CD4-positive, alpha-beta T cell treated with Interleukin-15 for 4 hours (primary cell): ENCODE measurements around the gene ADGRB3.
"Not testable (repeated sequence)": the region's sequence is repeated elsewhere in the genome, so short reads cannot be mapped to it uniquely, and the experiment has no call there.

Experiments used
- DNase-seq: peaks from one replicate; pipeline ENCODE4 v3.0.0-alpha.2; 2020; ENCODE audit warnings: low spot score

The ADGRB3 gene

DNA sequence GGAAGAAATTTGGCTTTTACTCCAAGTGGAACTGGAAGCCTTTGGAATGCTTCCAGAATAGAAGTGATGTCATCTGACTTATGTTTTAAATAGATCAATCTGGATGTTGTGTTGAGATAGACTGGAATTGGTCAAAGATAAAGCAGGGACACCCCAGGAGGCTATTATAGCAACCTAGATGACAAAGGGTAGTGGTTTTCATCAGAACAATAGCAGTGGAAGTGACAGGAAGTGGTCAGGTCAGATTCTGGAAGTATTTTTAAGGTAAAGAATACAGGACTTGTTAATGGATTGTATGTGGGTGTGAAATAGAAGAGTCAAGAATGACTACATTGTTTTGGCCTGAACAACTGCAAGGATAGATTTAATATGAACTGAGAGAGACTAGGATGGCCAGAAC is 191.4 kb downstream of the ADGRB3 start:
- no peak for DNase-seq

DNA sequence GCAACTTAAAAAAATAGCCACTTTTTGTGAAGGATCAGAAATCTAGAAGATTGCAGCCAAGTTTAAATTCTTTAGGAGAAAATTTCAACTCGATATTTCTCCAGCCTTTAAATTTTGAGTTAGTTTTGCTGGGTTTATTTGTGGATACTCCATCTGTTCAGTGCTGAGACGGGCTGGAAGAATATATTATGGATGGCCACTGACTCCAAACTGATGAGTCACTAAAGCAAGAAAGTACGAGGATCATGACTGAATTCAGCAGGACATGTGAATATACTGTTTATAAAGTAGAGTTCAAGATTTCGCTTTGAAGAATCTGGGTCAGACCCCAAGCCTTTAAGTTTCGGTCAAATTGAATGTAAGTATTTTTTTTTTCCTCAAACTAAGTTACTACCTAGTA is 199.5 kb downstream of the ADGRB3 start:
- no peak for DNase-seq

DNA sequence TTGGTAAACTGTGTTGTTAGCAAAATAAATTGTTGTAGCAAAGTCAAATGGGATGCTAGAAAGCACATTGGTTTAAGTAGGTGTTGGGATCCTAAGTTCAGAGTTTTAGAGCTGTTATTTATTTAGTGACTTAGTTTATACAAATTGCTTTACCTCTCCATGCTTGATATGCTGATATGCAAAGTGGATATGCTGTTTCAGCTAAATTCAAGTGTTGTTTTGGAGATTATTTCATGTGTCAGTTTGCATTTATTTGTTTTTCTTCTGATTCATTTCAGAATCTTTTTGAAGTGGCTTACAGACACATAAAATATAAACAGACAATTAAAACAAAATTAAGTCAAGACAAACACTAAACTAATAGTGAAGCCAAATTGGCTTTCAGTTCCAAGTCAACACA is 203.5 kb downstream of the ADGRB3 start:
- DNase-seq = no peak

DNA sequence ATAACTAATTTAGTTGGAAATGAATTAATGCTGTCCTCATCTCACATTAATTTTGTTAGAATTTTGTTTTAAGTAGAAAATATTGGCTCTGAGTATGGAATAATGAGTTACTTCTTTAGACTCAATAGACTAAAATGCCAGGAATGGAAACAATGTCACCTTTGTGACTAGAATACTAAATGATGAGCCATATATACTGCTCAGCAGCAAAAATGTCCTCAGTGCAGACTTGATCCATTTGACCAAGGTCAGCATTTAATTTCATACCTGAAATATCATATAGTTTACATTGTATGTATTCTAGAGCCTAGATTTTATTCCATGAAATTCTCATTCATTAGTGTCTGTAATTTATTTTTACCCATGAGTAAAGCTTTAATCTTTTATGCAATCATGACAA is 217.7 kb downstream of the ADGRB3 start:
- DNase-seq = no peak

DNA sequence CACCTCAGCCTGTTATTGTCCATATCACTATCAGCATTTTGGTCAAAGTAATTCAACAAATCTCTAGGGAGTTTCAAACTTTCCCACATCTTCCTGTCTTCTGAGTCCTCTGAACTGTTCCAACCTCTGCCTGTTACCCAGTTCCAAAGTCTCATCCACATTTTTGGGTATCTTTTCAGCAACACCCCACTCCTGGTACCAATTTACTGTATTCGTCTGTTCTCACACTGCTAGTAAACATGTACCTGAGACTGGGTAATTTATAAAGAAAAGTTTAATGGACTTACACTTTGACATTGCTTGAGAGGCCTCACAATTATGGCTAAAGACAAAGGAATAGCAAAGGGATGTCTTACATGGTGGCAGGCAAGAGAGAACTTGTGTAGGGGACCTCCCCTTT is 224.2 kb downstream of the ADGRB3 start:
- no peak for DNase-seq

DNA sequence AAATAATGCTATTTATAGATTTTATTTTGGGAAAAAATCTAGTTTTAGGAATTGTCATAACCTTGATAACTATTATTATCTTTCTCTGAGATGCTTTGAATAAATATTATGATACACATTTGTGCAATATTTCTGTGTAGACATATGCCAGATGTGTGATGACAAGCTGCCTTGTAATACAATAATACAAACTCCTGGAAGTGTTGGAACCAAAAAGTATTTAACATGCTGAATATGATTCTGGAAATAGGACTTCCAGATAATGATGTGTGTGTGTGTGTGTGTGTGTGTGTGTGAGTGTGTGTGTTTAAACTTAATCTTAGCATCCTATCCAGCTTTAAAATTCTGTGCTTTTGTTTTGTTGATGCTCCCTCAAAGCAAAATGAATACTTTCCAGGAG is 233.6 kb downstream of the ADGRB3 start:
- DNase-seq = no peak

DNA sequence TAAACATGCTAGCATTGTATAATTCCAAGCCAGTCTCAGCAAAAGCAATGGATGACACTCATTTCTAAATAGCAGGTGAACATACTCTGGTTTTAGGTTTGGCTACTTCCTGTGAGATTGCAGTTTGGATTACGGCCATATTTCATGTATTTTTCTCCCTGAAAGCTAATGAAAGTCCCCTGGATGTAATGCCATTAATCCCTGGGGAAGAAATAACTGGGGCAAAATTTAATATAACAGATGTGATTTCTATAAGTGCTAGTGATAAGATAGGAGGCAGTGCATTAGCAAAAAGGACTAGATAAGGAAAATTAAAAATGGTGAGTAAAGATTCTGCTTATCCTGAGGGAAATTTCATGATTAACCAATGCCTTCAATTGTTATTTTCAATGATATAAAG is 238.2 kb downstream of the ADGRB3 start:
- no peak for DNase-seq

DNA sequence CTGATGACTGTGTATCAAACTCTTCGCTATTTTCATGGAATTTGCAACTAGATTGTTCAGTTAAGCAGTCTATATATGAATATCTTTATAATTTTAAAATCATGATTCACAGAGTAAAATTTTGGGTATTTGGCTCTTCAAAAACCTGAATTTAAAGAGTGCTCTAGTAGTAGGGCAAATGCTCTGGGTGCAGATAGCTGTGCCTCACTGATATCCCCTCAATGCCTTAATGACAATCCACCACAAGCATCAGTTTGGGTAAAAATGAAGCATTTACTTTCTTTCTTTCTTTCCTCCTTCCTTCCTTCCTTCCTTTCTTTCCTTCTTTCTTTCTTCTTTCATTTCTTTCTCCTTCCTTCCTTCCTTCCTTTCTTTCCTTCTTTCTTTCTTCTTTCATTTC is 239.7 kb downstream of the ADGRB3 start:
- DNase-seq = no peak

DNA sequence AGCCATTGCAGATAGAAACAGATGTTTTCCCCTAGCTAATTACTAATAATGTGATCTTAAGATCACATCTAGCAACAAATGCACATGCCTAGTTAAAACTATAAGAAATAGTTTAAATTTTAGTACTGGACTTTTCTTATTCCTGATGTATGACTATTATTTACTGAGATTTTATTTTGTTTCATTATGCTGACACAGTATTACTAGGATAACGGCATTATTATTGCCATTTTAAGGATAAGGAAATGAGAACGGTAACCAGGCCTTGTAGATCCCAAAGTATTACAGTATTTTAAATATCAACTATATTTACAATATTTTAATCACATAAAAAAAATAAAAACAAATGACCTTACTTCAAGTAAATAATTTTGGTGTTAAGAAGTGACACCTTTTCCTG is 240.3 kb downstream of the ADGRB3 start:
- DNase-seq = no peak

DNA sequence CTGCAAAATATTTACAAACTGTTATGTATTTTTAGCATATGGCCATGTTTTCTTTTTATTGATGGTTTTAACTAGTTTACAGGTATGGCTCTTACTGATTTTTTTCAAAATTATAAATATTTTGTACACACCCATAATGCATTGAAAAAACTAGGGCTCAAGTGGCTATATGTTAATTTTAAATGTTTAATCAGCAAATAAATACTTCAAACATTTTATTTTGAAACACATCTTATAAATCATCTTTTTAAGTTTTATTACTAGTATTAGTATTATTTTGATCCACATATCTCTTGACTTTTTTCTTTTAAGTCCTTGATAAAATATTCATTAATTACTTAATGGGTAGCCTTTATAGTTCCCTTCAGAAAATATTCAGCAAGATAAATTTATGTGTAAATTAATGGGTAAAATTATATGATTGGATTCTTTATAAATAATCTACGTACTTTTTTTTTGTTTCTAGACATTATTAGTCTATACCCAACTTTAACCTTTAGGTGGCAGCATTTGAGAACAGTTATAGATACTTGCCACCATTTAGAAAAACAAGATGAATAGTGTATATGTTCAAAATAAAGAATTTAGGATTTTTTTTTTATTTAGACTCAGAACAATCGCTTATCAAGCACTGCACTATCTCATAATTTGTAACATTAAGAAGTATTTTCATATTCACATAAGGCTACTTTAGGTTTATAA is 241.9 kb downstream of the ADGRB3 start:
- DNase-seq = no peak

DNA sequence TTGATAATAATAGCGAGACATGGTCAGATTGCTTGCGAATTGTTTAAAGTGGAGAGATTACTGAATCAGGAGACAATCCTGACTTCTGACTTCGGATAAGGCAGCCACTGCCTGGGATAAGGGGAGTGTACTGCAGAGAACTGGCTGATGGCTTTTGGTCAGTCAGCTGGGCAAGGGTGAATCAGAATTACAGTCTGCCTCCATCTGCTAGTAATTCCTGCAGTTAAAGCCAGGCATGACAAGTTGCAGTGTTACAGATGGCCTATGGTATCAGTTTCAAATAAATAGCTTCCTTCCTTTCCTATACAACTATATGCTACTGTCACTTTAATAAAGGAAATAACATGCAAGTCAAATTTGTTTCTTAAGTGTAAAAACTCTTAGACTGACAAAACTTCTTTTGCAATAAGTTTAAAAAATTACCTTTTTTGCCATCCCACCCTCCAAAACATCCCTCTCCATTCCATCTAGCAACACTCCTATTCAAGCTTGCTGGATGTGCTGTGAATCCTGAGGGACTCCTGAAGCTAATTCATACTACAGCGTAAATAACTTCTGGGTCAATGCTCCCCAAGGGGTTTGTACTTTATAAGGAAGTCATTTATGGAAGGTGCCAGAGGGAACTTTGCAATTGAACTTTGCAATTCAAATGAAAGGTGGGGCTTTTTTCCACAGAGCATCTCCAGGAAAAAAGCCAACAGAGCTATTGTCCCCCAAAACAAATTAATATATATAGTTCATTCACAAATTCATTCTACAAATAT is 245.2 kb downstream of the ADGRB3 start:
- DNase-seq = no peak

DNA sequence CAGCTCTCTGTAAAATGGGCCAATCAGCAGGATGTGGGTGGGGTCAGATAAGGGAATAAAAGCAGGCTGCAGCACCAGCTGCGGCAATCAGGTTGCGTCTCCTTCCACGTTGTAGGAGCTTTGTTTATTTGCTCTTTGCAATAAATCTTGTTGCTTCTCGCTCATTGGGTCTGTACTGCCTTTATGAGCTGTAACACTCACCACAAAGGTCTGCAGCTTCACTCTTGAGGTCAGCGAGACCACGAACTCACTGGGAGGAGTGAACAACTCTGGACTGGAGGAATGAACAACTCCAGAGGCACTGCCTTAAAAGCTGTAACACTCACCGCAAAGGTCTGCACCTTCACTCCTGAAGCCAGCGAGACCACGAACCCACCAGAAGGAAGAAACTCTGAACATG is 248.2 kb downstream of the ADGRB3 start:
- not testable (repeated sequence) for DNase-seq

DNA sequence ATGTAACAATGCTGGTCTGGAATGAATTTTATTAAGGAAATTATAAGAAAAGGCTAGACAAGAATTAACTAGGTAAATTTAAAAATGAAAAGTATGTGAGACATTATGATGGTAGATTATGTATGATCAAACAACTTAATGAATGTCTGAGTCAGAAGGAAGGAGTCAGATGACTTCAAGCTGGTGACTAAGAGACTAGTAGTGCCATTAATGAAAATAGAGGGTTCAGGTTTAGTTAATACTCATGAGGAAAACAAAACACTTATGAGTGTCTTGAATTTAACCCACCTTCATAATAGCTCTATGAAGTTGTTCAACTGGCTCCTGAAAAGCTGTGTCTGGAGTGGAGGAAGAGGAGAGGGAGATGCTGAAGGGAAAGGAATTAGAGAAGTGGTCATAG is 256.3 kb downstream of the ADGRB3 start:
- no peak for DNase-seq

DNA sequence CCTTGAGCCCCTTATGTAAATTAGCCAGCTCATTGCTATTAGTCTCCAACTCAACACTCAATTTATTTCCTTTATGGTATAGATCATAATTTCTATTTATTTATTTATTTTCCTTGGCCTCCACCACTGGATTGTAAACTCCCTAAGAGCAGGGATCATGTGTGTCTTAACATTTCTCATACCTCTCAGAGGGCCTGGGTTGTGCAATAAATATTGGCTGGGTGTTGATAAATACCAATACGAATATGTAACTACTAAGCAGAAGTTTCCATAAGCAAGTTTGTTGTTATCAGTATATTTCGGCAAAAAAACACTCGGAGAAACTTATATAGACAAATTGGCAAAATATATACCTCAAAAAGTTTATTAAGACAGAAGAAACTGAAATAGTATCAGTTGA is 257.4 kb downstream of the ADGRB3 start:
- no peak for DNase-seq

DNA sequence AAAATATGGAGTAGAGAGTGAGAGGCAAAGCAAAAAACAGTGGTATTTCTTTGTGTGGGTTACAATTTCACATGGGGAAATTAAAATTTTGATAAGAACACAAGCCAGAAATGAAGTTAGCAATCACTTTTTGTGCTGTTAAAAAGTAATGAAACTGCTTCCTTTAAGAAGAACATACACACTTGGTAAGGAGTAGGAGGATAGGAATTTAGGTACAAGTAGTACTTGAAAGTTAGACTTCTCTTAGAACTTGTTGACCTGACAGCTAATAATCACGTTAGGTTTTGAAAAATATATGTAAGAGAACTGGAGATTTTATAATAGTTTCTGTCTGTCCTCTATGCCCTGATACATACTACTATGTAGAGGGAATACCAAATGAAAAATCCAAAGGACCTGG is 260.8 kb downstream of the ADGRB3 start:
- DNase-seq = no peak

DNA sequence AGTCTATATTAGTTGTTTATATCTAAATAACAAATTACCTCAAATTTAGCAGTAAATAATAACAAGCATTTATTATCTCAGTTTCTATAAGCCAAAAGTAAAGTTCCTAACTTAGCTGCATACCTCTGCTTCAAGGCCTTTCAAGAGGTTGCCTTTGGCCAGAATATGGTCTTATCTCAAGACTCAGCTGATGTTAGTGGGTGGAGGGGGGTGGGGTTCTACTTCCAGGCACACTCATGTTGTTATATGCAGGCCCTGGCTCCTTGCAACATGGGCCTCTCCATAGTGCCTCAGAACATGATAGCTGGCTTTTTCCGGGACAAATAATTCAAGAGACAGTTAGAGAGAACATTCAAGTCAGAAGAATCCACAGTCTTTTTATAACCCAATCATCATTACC is 266.0 kb downstream of the ADGRB3 start:
- no peak for DNase-seq

DNA sequence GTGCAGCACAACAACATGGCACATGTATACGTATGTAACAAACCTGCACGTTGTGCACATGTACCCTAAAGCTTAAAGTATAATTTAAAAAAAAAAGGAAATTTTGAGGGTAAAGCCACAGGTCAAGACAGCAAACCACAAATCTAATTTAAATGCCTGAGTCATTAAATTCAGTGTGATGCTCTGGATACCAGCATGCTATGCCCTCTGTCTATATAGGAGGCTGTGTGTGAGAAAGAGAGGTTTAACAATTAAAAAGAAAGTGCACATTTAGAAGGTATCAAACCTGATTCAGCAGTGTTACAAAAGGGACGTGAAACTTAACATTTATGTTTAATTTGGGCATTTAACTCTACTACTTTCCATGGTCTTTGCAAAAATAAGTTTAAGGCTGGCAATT is 276.3 kb downstream of the ADGRB3 start:
- DNase-seq = no peak

DNA sequence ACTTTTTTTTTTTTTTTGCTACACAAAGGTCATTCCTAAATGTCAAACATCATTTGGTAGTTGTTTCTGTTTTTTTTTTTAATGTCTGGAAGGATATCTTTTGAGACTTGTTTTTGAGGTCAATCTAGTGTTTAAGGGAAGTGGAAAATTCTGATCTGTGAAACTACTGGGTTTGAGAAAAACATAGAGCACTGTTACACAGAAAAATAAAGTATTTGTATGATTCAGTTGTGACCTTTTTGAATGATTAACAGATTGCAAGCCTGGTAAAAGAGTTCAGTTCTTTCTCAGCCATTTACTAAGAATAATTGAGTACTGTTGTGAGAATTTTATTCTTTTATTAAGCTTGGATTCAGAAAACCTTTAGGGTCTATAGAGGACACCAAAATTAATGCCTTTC is 276.7 kb downstream of the ADGRB3 start:
- no peak for DNase-seq

DNA sequence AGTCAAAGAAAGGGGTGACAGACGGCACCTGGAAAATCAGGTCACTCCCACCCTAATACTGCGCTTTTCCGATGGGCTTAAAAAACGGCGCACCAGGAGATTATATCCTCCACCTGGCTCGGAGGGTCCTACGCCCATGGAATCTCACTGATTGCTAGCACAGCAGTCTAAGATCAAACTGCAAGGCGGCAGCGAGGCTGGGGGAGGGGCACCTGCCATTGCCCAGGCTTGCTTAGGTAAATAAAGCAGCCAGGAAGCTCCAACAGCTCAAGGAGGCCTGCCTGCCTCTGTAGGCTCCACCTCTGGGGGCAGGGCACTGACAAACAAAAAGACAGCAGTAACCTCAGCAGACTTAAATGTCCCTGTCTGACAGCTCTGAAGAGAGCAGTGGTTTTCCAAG is 277.7 kb downstream of the ADGRB3 start:
- not testable (repeated sequence) for DNase-seq

DNA sequence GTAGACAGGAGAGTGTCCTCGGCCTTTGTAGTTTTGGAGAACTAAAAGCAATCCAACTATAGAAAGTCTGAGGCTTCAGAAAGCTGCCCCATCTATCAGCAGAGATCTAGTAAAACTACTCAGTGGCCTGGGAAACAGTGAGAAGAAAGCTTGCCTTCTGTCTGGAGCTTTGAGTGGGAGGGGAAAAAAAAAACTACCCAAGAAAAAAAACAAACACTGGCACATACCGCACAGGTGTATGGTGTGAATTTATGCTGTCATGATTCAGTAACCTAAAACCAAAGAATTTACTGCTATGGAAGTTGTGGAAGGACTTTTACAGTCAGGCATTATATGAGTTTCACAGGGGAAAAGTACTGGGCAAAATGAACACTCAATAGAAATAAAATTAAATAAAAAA is 280.5 kb downstream of the ADGRB3 start:
- no peak for DNase-seq

DNA sequence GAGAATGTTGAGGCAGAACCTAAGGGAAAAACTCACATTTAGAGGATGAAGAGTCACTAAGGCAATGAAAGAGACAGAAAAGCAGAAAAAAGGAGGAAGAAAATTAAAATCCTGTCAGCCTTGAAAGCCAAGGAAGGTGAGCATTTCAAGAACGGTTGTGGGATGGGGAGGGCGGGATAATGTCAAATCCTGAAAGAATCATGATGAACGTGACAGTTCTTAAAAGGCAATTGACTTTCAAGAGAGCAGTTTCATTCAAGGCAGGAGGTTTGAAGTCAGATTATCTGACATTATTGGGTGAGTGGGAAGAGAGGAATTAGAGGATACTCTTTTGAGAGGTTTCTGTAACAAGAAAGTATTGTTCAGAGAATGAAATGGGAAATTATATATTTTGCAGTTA is 284.5 kb downstream of the ADGRB3 start:
- DNase-seq = no peak

DNA sequence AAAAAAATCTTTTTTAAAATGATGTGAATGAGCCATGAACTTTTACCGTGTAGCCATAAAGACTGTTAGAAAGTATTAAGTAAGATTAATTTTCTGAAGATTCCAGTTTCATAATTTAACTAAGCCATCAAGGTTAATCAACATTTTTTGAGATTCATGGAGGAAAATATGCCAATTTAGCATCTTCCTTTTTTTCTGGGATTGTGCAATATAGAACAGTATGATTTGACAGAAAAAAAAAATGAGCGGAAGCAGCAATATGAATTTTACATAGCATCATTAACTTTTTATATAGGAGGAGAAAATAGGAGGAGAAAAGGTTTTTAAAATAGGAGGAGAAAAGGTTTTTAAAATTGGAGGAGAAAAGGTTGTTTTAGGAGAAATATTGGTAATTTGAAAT is 306.3 kb downstream of the ADGRB3 start:
- no peak for DNase-seq

DNA sequence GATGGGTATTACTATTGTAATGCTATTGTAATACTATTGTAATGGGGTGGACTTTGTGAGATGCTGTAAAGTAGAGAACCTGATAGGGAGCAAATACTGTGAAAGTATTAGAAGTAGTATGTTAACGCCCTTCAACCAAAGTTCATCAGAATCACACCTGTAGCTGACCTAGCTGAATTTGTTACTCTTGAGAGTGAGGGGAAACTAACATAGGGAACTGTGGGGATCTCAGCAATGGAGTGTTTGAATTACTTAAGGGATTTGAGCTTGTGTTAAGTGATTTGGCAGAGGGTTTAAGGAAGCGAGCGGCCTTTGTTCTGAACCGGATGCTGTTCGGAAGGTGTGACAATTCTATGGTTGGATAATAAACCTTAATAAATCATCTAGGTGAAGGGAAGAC is 312.6 kb downstream of the ADGRB3 start:
- DNase-seq = no peak

DNA sequence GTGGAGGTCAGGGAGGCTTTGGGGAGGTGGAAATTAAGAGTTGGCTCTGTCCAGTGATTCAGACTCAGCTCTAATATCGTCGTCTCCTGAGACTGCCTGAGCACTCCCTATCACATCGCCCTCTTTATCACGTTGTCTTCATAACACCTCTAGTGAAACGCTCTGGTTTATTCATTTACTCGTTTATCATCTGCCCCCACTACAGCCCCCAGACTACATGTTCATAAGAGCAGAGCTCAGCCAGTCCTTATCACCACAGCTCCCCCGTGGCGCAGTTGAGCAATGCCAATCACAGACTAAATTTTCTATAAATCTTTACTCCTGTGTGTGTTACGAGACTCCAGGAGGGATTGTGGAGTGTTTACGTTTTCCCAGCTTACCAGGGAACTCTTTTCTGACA is 316.2 kb downstream of the ADGRB3 start:
- no peak for DNase-seq
